Keratinocyte (primary cell): ENCODE results near the gene NOD2. TPM values are rescaled to one million over a fixed set of nuclear protein-coding genes. Genes with fewer than 3 reads are reported as not detected.

Experiments
- DNase-seq: peaks from one replicate; pipeline ENCODE4 v3.0.0-alpha.2; 2011; ENCODE audit warnings: low read depth, missing footprints, low spot score
- FAIRE-seq: peaks from 2 replicates; lab custom pipeline; 2011; peaks lifted over from hg19 to GRCh38; lab: Jason Lieb, UNC
- H2AFZ ChIP-seq: 2 replicates; pipeline ENCODE4 v1.6.0; 2012; ENCODE audit warnings: low read length, control low read depth, inconsistent platforms; ENCODE audit not compliant: control insufficient read depth
- H3K27ac ChIP-seq: 2 replicates; pipeline ENCODE4 v1.5.1; 2011; ENCODE audit warnings: low read length; ENCODE audit not compliant: control insufficient read depth, insufficient read depth
- H3K27me3 ChIP-seq: 3 replicates; pipeline ENCODE4 v1.6.0; 2011; ENCODE audit warnings: low read length; ENCODE audit not compliant: control insufficient read depth, insufficient read depth; ENCODE audit errors: extremely low read depth
- H3K36me3 ChIP-seq, 2 experiments: 2 replicates in 1 of 2; 3 replicates in 1 of 2; pipeline ENCODE4 v1.5.1; 2011; ENCODE audit warnings: low read length in 2 of 2, mild to moderate bottlenecking in 1 of 2; ENCODE audit not compliant: control insufficient read depth in 2 of 2, insufficient read depth in 2 of 2; ENCODE audit errors: extremely low read depth in 1 of 2
- H3K4me1 ChIP-seq: 3 replicates; pipeline ENCODE4 v1.5.1; 2011; ENCODE audit warnings: low read length; ENCODE audit not compliant: control insufficient read depth, insufficient read depth; ENCODE audit errors: extremely low read depth
- H3K4me2 ChIP-seq: 3 replicates; pipeline ENCODE4 v1.6.0; 2011; ENCODE audit warnings: low read depth, low read length; ENCODE audit not compliant: control insufficient read depth, insufficient read depth; ENCODE audit errors: extremely low read depth
- H3K4me3 ChIP-seq, 3 experiments: fragments of 200-600 bp in 1 of 3; sonication (generic) in 1 of 3; 2 replicates in 2 of 3; 3 replicates in 1 of 3; pipeline ENCODE4 v1.5.1; 2011 to 2016; ENCODE audit warnings: low read length in 3 of 3, mild to moderate bottlenecking in 3 of 3, control low read depth in 2 of 3, inconsistent platforms in 1 of 3, low read depth in 1 of 3, mixed read lengths in 1 of 3, mixed run types in 1 of 3, moderate library complexity in 1 of 3; ENCODE audit not compliant: control insufficient read depth in 2 of 3, insufficient read depth in 2 of 3; ENCODE audit errors: extremely low read depth in 1 of 3
- H3K79me2 ChIP-seq: 2 replicates; pipeline ENCODE4 v1.6.0; 2012; ENCODE audit warnings: low read length; ENCODE audit not compliant: control insufficient read depth, insufficient read depth
- H3K9ac ChIP-seq: 3 replicates; pipeline ENCODE4 v1.6.0; 2011; ENCODE audit warnings: low read length; ENCODE audit not compliant: control insufficient read depth, insufficient read depth; ENCODE audit errors: extremely low read depth
- H3K9me1 ChIP-seq: 3 replicates; pipeline ENCODE4 v1.6.0; 2011; ENCODE audit warnings: low read length; ENCODE audit not compliant: control insufficient read depth, insufficient read depth; ENCODE audit errors: extremely low read depth
- H3K9me3 ChIP-seq: 2 replicates; pipeline ENCODE4 v1.5.1; 2012; ENCODE audit warnings: low read depth, low read length; ENCODE audit not compliant: control insufficient read depth
- H4K20me1 ChIP-seq: 3 replicates; pipeline ENCODE4 v1.6.0; 2011; ENCODE audit warnings: low read length; ENCODE audit not compliant: control insufficient read depth, insufficient read depth; ENCODE audit errors: extremely low read depth
- CTCF ChIP-seq, 3 experiments: IDR thresholded peaks in 1 of 3; conservative IDR thresholded peaks in 1 of 3; optimal IDR thresholded peaks in 1 of 3; 2 replicates in 2 of 3; 3 replicates in 1 of 3; pipeline versions ENCODE3 to v1.5.1; 2011; ENCODE audit warnings: low read length in 3 of 3, mild to moderate bottlenecking in 3 of 3, moderate library complexity in 2 of 3, control low read depth in 1 of 3, inconsistent platforms in 1 of 3; ENCODE audit not compliant: insufficient read depth in 2 of 3; ENCODE audit errors: extremely low read depth in 1 of 3
- EZH2 ChIP-seq: IDR thresholded peaks from one replicate; pipeline ENCODE4 v1.6.1; 2012; ENCODE audit warnings: inconsistent platforms, mild to moderate bottlenecking, low read length, moderate library complexity
- dilution Hi-C: fragments of 300-500 bp; cut with MboI; formaldehyde crosslinking; loops from one replicate; pipeline ENCODE4 v1.7.0; 2020; ENCODE audit warnings: low sequenced_read_pairs; ENCODE audit not compliant: extremely low pct_ligation_motif_present
- polyA plus RNA-seq, 5 experiments: library from polyadenylated mRNA; depleted of rRNA in 3 of 5; stranded (reverse) in 3 of 5; stranded (forward) in 1 of 5; unstranded in 1 of 5; fragments of >200 nt; gene quantifications; 1 replicate in 1 of 5; 2 replicates in 3 of 5; 3 replicates in 1 of 5; pipeline versions ENCODE4 v1.2.1 to v1.2.3, GENCODE V29; 2011 to 2012; ENCODE audit warnings: missing spikeins in 2 of 5, low read depth in 1 of 5, low replicate concordance in 1 of 5

NOD2 gene
- polyA plus RNA-seq, 1 donor (not counting 4 experiments of a cell fraction or from before 2014, with no cell fraction given) = 0.80 TPM

- no peak for DNase-seq
- Histone ChIP-seq H3K9ac (no peak overlapping the region), H3K27ac (no peak overlapping the region), H3K4me1 (peaks cover 4% of the 10 kb centered on the region), H3K36me3 (no peaks in the 10 kb centered on the region), H2AFZ (no peak overlapping the region), H3K9me3 (peaks cover 1% of the 10 kb centered on the region), H3K4me2 (no peak overlapping the region), H3K9me1 (no peaks in the 10 kb centered on the region), H3K4me3 (no peak overlapping the region), H3K79me2 (no peaks in the 10 kb centered on the region), H4K20me1 (no peaks in the 10 kb centered on the region), H3K27me3 (no peaks in the 10 kb centered on the region)
- FAIRE-seq = no peak
- dilution Hi-C loops = no loop called here
- TF ChIP-seq EZH2 (no peak), CTCF (optimal IDR thresholded peaks at IDR 0.05 in 1 of 3, IDR thresholded peaks at IDR 0.05 in 1 of 3, conservative IDR thresholded peaks at IDR 0.05 in 1 of 3; ENCODE audit: extremely low read depth in 1 of 3, insufficient read depth in 2 of 3, low read length in 3 of 3) (no peak)
Measured at GRCh38 chr16:50666658-50667496, 26.5 kb upstream of the NOD2 start.

GRCh38 chr16:50667497-50668367, 25.7 kb upstream of the NOD2 start:
- no peaks in the 10 kb centered on the region for H3K9me1 ChIP-seq
- no peak overlapping the region for H2AFZ ChIP-seq
- H3K4me2 ChIP-seq = no peak overlapping the region
- FAIRE-seq (no peak), DNase-seq (no peak)
- no peak overlapping the region for H3K9ac ChIP-seq
- no peaks in the 10 kb centered on the region for H3K79me2 ChIP-seq
- H3K9me3 ChIP-seq = peaks cover 4% of the 10 kb centered on the region
- H3K27me3 ChIP-seq = no peaks in the 10 kb centered on the region
- no peaks in the 10 kb centered on the region for H3K36me3 ChIP-seq
- H3K27ac ChIP-seq = no peak overlapping the region
- peak in 2 of 3 experiments; percentile 18 to 39 for TF ChIP-seq CTCF (optimal IDR thresholded peaks at IDR 0.05 in 1 of 3, IDR thresholded peaks at IDR 0.05 in 1 of 3, conservative IDR thresholded peaks at IDR 0.05 in 1 of 3; ENCODE audit: extremely low read depth in 1 of 3, insufficient read depth in 2 of 3, low read length in 3 of 3)
- no peak for TF ChIP-seq EZH2
- H3K4me3 ChIP-seq = no peak overlapping the region
- H3K4me1 ChIP-seq = peaks cover 4% of the 10 kb centered on the region
- no peaks in the 10 kb centered on the region for H4K20me1 ChIP-seq
- dilution Hi-C loops = no loop called here
